Panc1 (cell line): Measurements from ENCODE around the gene CATSPERZ.

Experiments
- CTCF ChIP-seq: fragments of 450-650 bp; IDR thresholded peaks from 2 replicates; pipeline ENCODE4 v1.5.1; 2017; ENCODE audit warnings: mild to moderate bottlenecking
- POLR2AphosphoS5 ChIP-seq: IDR thresholded peaks from 2 replicates; pipeline ENCODE4 v1.6.1; 2012; ENCODE audit warnings: mild to moderate bottlenecking, low read depth, low read length, moderate library complexity
- SIN3A ChIP-seq: IDR thresholded peaks from 2 replicates; pipeline ENCODE4 v1.6.1; 2012; ENCODE audit warnings: low read depth, mild to moderate bottlenecking, low read length, moderate library complexity, borderline replicate concordance; ENCODE audit not compliant: insufficient read depth

- no peak for TF ChIP-seq CTCF
- no peak for TF ChIP-seq POLR2AphosphoS5
- TF ChIP-seq SIN3A: no peak
Observed at GRCh38 chr11:64287676-64288352, 12.3 kb upstream of the CATSPERZ start.
